Endothelial cell of umbilical vein (primary cell): ENCODE results near the gene ACVR2A.

Experiments
- CTCF ChIP-seq, 2 donors: IDR thresholded peaks; 1 replicate in 1 of 2; 2 replicates in 1 of 2; pipeline ENCODE4 v1.5.1; 2011; ENCODE audit warnings: low read length in 2 of 2, mild to moderate bottlenecking in 2 of 2, moderate library complexity in 2 of 2, control low read depth in 1 of 2, inconsistent platforms in 1 of 2, low read depth in 1 of 2; ENCODE audit not compliant: insufficient read depth in 1 of 2; ENCODE audit errors: extremely low read depth in 1 of 2
- EZH2 ChIP-seq: IDR thresholded peaks from 2 replicates; pipeline ENCODE4 v1.6.1; 2012; ENCODE audit warnings: borderline replicate concordance, low read depth, mild to moderate bottlenecking, moderate library complexity, low read length, inconsistent platforms; ENCODE audit not compliant: severe bottlenecking
- POLR2A ChIP-seq: IDR thresholded peaks from 2 replicates; pipeline ENCODE4 v1.6.1; 2012; ENCODE audit warnings: low read depth, mild to moderate bottlenecking, control low read depth, low read length

GRCh38 chr2:147836099-147836498 is 8.7 kb upstream of the ACVR2A start:
- TF ChIP-seq CTCF (IDR thresholded peaks at IDR 0.05; ENCODE audit: extremely low read depth in 1 of 2, insufficient read depth in 1 of 2, low read depth in 1 of 2, low read length in 2 of 2) (no peak), EZH2 (no peak), POLR2A (no peak)
